Osteoblast (primary cell): ENCODE data around the gene PUM1. TPM values are rescaled to one million over a fixed set of nuclear protein-coding genes. Genes with fewer than 3 reads are reported as not detected.
A peak's percentile ranks its signal among the peaks of the same experiment; 100 is the strongest.

Experiments
- DNase-seq: peaks from one replicate; pipeline ENCODE4 v3.0.0; 2011; ENCODE audit warnings: low spot score, mixed read lengths; ENCODE audit not compliant: insufficient read length; ENCODE audit errors: missing footprints
- H2AFZ ChIP-seq: 2 replicates; pipeline ENCODE4 v1.6.0; 2011; ENCODE audit warnings: mild to moderate bottlenecking, low read length
- H3K27ac ChIP-seq: 2 replicates; pipeline ENCODE4 v1.5.1; 2011; ENCODE audit warnings: mild to moderate bottlenecking, low read depth, low read length, moderate library complexity
- H3K27me3 ChIP-seq: 2 replicates; pipeline ENCODE4 v1.6.0; 2012; ENCODE audit warnings: mild to moderate bottlenecking, control low read depth, inconsistent platforms, low read length, moderate library complexity; ENCODE audit not compliant: insufficient read depth
- H3K36me3 ChIP-seq: 2 replicates; pipeline ENCODE4 v1.5.1; 2011; ENCODE audit warnings: mild to moderate bottlenecking, low read length, control low read depth, moderate library complexity; ENCODE audit not compliant: insufficient read depth
- H3K4me1 ChIP-seq: 2 replicates; pipeline ENCODE4 v1.5.1; 2011; ENCODE audit warnings: mild to moderate bottlenecking, low read length, control low read depth, moderate library complexity; ENCODE audit not compliant: insufficient read depth
- H3K4me2 ChIP-seq: 2 replicates; pipeline ENCODE4 v1.6.0; 2011; ENCODE audit warnings: mild to moderate bottlenecking, low read length; ENCODE audit not compliant: insufficient read depth
- H3K4me3 ChIP-seq: fragments of 200-600 bp; sonication (generic); 3 replicates; pipeline ENCODE4 v1.5.1; 2012; ENCODE audit warnings: mild to moderate bottlenecking, low read length, inconsistent platforms; ENCODE audit not compliant: insufficient read depth
- H3K79me2 ChIP-seq: 2 replicates; pipeline ENCODE4 v1.6.0; 2012; ENCODE audit warnings: mild to moderate bottlenecking, low read length, control low read depth, inconsistent platforms; ENCODE audit not compliant: insufficient read depth
- H3K9me3 ChIP-seq: 2 replicates; pipeline ENCODE4 v1.5.1; 2011; ENCODE audit warnings: low read depth, low read length, control low read depth
- H4K20me1 ChIP-seq: 2 replicates; pipeline ENCODE4 v1.6.0; 2012; ENCODE audit warnings: mild to moderate bottlenecking, low read length, control low read depth; ENCODE audit not compliant: insufficient read depth
- total RNA-seq: library from RNA; depleted of rRNA; stranded (reverse); fragments of >200 nt; gene quantifications from 2 replicates; pipeline ENCODE4 v1.2.3, GENCODE V29; 2012
- TF ChIP-seq, protein P1 (sequence below): IDR thresholded peaks from 2 replicates; pipeline ENCODE4 v1.5.1; 2011; ENCODE audit warnings: mild to moderate bottlenecking, low read depth, low read length, moderate library complexity; ENCODE audit errors: extremely low read depth

PUM1 gene
- total RNA-seq, 1 donor = 68.8 TPM

DNA sequence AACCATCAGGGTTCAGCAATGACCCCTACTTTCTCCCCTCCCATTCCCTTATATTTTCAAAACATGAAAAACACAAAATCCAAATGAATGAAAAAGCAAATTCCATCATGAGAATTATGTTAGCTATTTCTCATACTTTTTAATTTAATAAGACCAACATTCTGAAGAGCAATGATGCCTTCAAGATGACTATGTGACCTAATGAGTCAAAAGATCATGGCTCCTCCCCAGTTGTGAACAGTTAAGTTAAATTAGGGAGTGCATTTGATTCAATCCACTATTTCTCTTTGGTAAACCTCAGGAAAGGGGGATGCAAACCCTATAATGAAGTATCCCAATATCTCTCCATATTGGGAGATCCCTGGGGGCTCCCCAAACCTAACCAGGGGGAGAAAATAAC is 36.5 kb downstream of the PUM1 start:
- Histone ChIP-seq H3K27me3 (no peaks in the 10 kb centered on the region), H4K20me1 (peaks cover 68% of the 10 kb centered on the region), H3K4me2 (peak overlapping the region; percentile 56), H3K4me1 (peaks cover 21% of the 10 kb centered on the region), H3K36me3 (peaks cover 6% of the 10 kb centered on the region), H3K4me3 (no peak overlapping the region), H3K27ac (peak overlapping the region; percentile 44), H2AFZ (no peak overlapping the region), H3K9me3 (no peaks in the 10 kb centered on the region), H3K79me2 (peaks cover 98% of the 10 kb centered on the region)
- DNase-seq = no peak
- TF ChIP-seq, protein P1, sequence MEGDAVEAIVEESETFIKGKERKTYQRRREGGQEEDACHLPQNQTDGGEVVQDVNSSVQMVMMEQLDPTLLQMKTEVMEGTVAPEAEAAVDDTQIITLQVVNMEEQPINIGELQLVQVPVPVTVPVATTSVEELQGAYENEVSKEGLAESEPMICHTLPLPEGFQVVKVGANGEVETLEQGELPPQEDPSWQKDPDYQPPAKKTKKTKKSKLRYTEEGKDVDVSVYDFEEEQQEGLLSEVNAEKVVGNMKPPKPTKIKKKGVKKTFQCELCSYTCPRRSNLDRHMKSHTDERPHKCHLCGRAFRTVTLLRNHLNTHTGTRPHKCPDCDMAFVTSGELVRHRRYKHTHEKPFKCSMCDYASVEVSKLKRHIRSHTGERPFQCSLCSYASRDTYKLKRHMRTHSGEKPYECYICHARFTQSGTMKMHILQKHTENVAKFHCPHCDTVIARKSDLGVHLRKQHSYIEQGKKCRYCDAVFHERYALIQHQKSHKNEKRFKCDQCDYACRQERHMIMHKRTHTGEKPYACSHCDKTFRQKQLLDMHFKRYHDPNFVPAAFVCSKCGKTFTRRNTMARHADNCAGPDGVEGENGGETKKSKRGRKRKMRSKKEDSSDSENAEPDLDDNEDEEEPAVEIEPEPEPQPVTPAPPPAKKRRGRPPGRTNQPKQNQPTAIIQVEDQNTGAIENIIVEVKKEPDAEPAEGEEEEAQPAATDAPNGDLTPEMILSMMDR = no peak

DNA sequence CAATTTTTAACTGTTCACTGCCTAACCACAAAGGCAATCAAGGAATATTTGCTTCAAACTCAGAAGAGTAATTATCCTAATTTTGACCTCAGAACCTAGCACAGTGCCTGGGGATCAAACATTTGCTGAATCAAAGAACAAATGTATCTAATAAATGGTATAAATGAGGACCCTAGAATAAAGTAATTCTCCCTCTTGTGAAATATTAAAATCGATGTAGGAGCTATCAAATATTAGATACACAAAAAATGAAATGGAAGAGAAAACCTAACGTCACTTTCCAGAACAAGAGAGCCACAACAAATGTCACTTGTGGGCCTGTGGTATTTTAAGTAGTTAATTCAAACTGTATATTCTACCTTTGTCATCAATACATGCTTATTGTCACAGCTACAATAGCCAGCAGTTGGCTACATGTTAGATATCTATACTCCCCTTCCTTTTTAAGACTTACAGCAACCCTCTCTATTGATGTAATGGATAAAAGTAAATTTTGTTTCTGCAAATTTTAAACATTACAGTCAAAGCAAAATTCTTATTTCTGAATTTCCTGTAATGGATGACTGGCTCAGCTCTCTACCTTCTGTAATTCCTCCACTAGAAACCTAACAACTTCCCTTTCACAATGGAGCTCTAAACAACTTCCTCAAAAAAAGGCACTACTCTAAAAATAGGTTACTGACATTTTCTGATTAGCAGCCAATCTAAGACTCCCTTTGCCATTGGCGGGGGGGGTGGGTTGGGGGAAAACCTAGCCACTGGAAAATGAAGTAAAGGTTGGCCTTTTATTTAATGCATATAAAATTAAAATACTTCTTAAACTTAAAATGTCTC is 37.6 kb downstream of the PUM1 start:
- H3K4me1 ChIP-seq = peaks cover 21% of the 10 kb centered on the region
- DNase-seq = peak; percentile 71
- peaks cover 64% of the 10 kb centered on the region for H4K20me1 ChIP-seq
- H3K36me3 ChIP-seq = peaks cover 5% of the 10 kb centered on the region
- no peaks in the 10 kb centered on the region for H3K9me3 ChIP-seq
- no peaks in the 10 kb centered on the region for H3K27me3 ChIP-seq
- H3K79me2 ChIP-seq = peaks cover 98% of the 10 kb centered on the region
- H3K27ac ChIP-seq = no peak overlapping the region
- H3K4me3 ChIP-seq = no peak overlapping the region
- TF ChIP-seq, protein P1 = no peak
- H2AFZ ChIP-seq = no peak overlapping the region
- H3K4me2 ChIP-seq = no peak overlapping the region

DNA sequence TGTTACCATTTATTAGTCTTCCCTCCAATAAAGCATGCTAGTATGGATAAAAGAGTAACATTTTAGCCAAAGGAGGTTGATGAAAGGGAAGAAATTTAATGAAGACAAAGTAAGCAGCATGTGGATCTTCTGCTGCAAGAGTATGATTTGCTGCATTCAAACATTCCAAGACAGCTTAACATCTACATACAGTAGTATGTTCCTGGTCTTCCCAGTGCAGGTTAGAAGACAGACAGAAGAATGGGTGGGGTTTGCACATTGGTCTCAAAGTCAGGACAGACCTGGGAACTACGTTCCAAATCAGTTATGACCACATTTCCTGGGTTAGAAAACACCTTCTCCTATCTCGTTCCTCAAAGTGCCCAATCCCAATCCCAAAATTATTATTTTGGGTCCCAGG is 43.3 kb downstream of the PUM1 start:
- DNase-seq = no peak
- peaks cover 6% of the 10 kb centered on the region for H3K4me1 ChIP-seq
- no peak overlapping the region for H3K4me2 ChIP-seq
- peaks cover 60% of the 10 kb centered on the region for H4K20me1 ChIP-seq
- TF ChIP-seq, protein P1 = no peak
- peaks cover 4% of the 10 kb centered on the region for H3K36me3 ChIP-seq
- H3K4me3 ChIP-seq = no peak overlapping the region
- H3K79me2 ChIP-seq = peaks cover 100% of the 10 kb centered on the region
- no peaks in the 10 kb centered on the region for H3K9me3 ChIP-seq
- no peak overlapping the region for H2AFZ ChIP-seq
- no peak overlapping the region for H3K27ac ChIP-seq
- no peaks in the 10 kb centered on the region for H3K27me3 ChIP-seq

DNA sequence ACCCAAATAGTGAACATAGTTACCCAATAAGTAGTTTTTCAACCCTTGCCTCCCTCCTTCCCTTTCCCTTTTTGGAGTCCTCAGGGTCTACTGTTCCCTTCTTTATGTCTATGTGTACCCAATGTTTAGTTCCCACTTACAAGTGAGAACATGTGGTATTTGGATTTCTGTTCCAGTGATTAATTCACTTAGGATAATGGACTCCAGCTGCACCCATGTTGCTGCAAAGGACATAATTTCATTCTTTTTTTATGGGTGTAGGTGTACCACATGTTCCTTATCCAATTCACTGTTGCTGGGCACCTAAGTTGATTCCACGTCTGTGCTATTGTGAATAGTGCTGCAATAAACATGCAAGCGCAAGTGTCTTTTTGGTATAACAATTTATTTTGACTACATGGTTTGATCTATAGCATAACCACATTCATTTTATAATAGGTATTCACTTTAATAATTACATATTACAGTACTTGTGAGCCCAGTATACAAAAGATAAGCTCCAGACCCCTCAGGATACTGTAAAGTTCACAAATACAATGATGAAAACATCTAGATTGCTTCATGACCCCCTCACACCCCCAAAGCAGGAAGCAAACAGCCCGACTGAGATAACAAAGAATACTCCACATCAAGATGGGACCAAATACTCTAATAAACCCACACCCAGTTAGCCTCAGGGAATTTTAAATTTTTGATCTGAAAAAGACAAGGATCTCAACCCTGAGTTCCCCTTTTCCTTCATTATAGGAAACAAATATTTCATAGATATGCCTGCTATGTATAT is 45.3 kb downstream of the PUM1 start:
- Histone ChIP-seq H3K36me3 (peaks cover 4% of the 10 kb centered on the region), H3K27me3 (no peaks in the 10 kb centered on the region), H3K27ac (no peak overlapping the region), H3K4me2 (no peak overlapping the region), H3K4me1 (peaks cover 3% of the 10 kb centered on the region), H2AFZ (no peak overlapping the region), H4K20me1 (peaks cover 72% of the 10 kb centered on the region), H3K4me3 (no peak overlapping the region), H3K9me3 (no peaks in the 10 kb centered on the region), H3K79me2 (peaks cover 95% of the 10 kb centered on the region)
- no peak for DNase-seq
- TF ChIP-seq, protein P1 = no peak
